HCT116 (cell line): ENCODE measurements around the gene ATP5PO. TPM values are rescaled to one million over a fixed set of nuclear protein-coding genes. Genes with fewer than 3 reads are reported as not detected.

Source experiments
- ATAC-seq: fragments of 200-7000 bp; cut with Tn5 transposase; 2 replicates; pipeline ENCODE4 v1.9.1; 2020; ENCODE audit warnings: mild to moderate bottlenecking, moderate library complexity
- BruUV-seq: library from RNA; stranded (reverse); fragments of 400-500 nt; replicated peaks from 2 replicates; lab custom pipeline; 2021; lab: Mats Ljungman, UMichigan
- CTCF ChIA-PET: fragments of 300-600 bp; sonication (Branson Sonifier 250); formaldehyde crosslinking; loops from one replicate; lab custom pipeline; 2021; ENCODE audit warnings: antibody characterized with exemption; lab: Charles Lee
- POLR2A ChIA-PET: fragments of 300-600, 350-600 bp; sonication (Branson Sonifier 250); formaldehyde crosslinking; loops from one replicate; lab custom pipeline; 2021; ENCODE audit warnings: antibody characterized with exemption; lab: Charles Lee
- RAD21 ChIA-PET, 2 experiments: fragments of 300-600 bp; sonication (Branson Sonifier 250); formaldehyde crosslinking; loops; one replicate each; lab custom pipeline; 2023; ENCODE audit warnings: low total read pairs in 2 of 2; ENCODE audit not compliant: uncharacterized antibody in 2 of 2, unreplicated experiment in 2 of 2, low non-redundant PET in 1 of 2; lab: Charles Lee
- DNase-seq: peaks from one replicate; pipeline ENCODE4 v3.0.0-alpha.2; 2010; ENCODE audit warnings: low read depth, low spot score
- H2AFZ ChIP-seq: fragments of 200-600 bp; shearing (Covaris generic), sonication (generic); 2 replicates; pipeline ENCODE4 v1.6.1; 2017; ENCODE audit warnings: low read depth, mixed run types, mixed read lengths, antibody characterized with exemption, low read length; ENCODE audit not compliant: poor library complexity, severe bottlenecking
- H3K27ac ChIP-seq: 2 replicates; pipeline ENCODE4 v1.5.1; 2012; ENCODE audit warnings: low read depth, low read length
- H3K27me3 ChIP-seq: fragments of 200-600 bp; sonication (generic); 2 replicates; pipeline ENCODE4 v1.6.1; 2016; ENCODE audit warnings: mixed run types, low read length, mixed read lengths; ENCODE audit not compliant: insufficient read depth
- H3K36me3 ChIP-seq, 2 experiments: fragments of 200-500 bp in 1 of 2; fragments of 200-600 bp in 1 of 2; sonication (Bioruptor generic) in 1 of 2; sonication (generic) in 1 of 2; 2 replicates each; pipeline versions ENCODE4 v1.5.1 to v1.6.1; 2014 to 2016; ENCODE audit warnings: low read length in 2 of 2, inconsistent platforms in 1 of 2, mixed read lengths in 1 of 2, mixed run types in 1 of 2; ENCODE audit not compliant: insufficient read depth in 2 of 2, control insufficient read depth in 1 of 2
- H3K4me1 ChIP-seq, 2 experiments: fragments of 200-600 bp in 1 of 2; sonication (generic) in 1 of 2; 2 replicates each; pipeline versions ENCODE4 v1.5.1 to v1.6.1; 2012 to 2017; ENCODE audit warnings: low read length in 2 of 2, inconsistent platforms in 1 of 2, mild to moderate bottlenecking in 1 of 2, mixed read lengths in 1 of 2, mixed run types in 1 of 2, moderate library complexity in 1 of 2; ENCODE audit not compliant: insufficient read depth in 2 of 2, control insufficient read depth in 1 of 2
- H3K4me2 ChIP-seq: fragments of 200-600 bp; sonication (generic); 2 replicates; pipeline ENCODE4 v1.6.1; 2017; ENCODE audit warnings: mixed run types, low read length, mixed read lengths
- H3K4me3 ChIP-seq, 2 experiments: fragments of 200-600 bp in 1 of 2; sonication (generic) in 1 of 2; replicated peaks in 1 of 2; 2 replicates each; pipeline ENCODE4 v1.5.1; 2011 to 2016; ENCODE audit warnings: low read length in 2 of 2, control low read depth in 1 of 2, low read depth in 1 of 2, mild to moderate bottlenecking in 1 of 2, mixed read lengths in 1 of 2, mixed run types in 1 of 2
- H3K79me2 ChIP-seq: fragments of 200-600 bp; sonication (generic); 2 replicates; pipeline ENCODE4 v1.6.1; 2017; ENCODE audit warnings: mild to moderate bottlenecking, mixed run types, low read length, moderate library complexity, mixed read lengths; ENCODE audit not compliant: insufficient read depth
- H3K9ac ChIP-seq: fragments of 200-600 bp; sonication (generic); 2 replicates; pipeline ENCODE4 v1.6.1; 2016; ENCODE audit warnings: low read length, mixed read lengths
- H3K9me2 ChIP-seq: fragments of 200-600 bp; sonication (generic), shearing (Covaris generic); 2 replicates; pipeline ENCODE4 v1.6.1; 2017; ENCODE audit warnings: mixed run types, mild to moderate bottlenecking, moderate library complexity; ENCODE audit not compliant: insufficient read depth
- H3K9me3 ChIP-seq, 2 experiments: fragments of 200-500 bp in 1 of 2; fragments of 200-600 bp in 1 of 2; sonication (Bioruptor generic) in 1 of 2; sonication (generic) in 1 of 2; 2 replicates each; pipeline ENCODE4 v1.6.1; 2014 to 2017; ENCODE audit warnings: low read length in 2 of 2, mixed read lengths in 2 of 2, inconsistent platforms in 1 of 2, low read depth in 1 of 2, mild to moderate bottlenecking in 1 of 2, mixed run types in 1 of 2, moderate library complexity in 1 of 2; ENCODE audit not compliant: control insufficient read depth in 1 of 2, insufficient read depth in 1 of 2
- H4K20me1 ChIP-seq: fragments of 200-600 bp; sonication (generic), shearing (Covaris generic); 2 replicates; pipeline ENCODE4 v1.6.1; 2017; ENCODE audit warnings: mixed run types, mild to moderate bottlenecking, moderate library complexity; ENCODE audit not compliant: insufficient read depth
- CEBPB ChIP-seq: IDR thresholded peaks from 2 replicates; pipeline ENCODE4 v1.6.1; 2012; ENCODE audit warnings: low read depth
- EGR1 ChIP-seq: IDR thresholded peaks from 2 replicates; pipeline ENCODE4 v1.6.1; 2012; ENCODE audit warnings: low read depth
- ELF1 ChIP-seq: IDR thresholded peaks from 2 replicates; pipeline ENCODE4 v1.6.1; 2012; ENCODE audit warnings: low read depth, borderline replicate concordance
- EZH2 ChIP-seq: fragments of 200-600 bp; sonication (generic); IDR thresholded peaks from 2 replicates; pipeline ENCODE4 v1.6.1; 2017; ENCODE audit warnings: antibody characterized with exemption, mixed run types
- EZH2phosphoT487 ChIP-seq: fragments of 200-600 bp; IDR thresholded peaks from 2 replicates; pipeline ENCODE4 v1.6.1; 2018; ENCODE audit warnings: antibody characterized with exemption, borderline replicate concordance
- FOSL1 ChIP-seq: IDR thresholded peaks from 2 replicates; pipeline ENCODE4 v1.6.1; 2012; ENCODE audit warnings: low read depth
- JUND ChIP-seq: IDR thresholded peaks from 2 replicates; pipeline ENCODE4 v1.6.1; 2012
- POLR2A ChIP-seq: IDR thresholded peaks from 2 replicates; pipeline ENCODE4 v1.7.0; 2011; ENCODE audit warnings: borderline replicate concordance; ENCODE audit not compliant: insufficient read depth, insufficient read length; ENCODE audit errors: extremely low read depth
- POLR2AphosphoS5 ChIP-seq: IDR thresholded peaks from 2 replicates; pipeline ENCODE4 v1.6.1; 2011; ENCODE audit warnings: mild to moderate bottlenecking, low read depth, low read length, moderate library complexity
- RAD21 ChIP-seq: IDR thresholded peaks from 2 replicates; pipeline ENCODE4 v1.6.1; 2012; ENCODE audit warnings: low read depth, mild to moderate bottlenecking
- SIN3A ChIP-seq: IDR thresholded peaks from 2 replicates; pipeline ENCODE4 v1.6.1; 2012; ENCODE audit warnings: low read depth
- SP1 ChIP-seq: IDR thresholded peaks from 2 replicates; pipeline ENCODE4 v1.6.1; 2012; ENCODE audit warnings: low read depth
- SRF ChIP-seq: IDR thresholded peaks from 2 replicates; pipeline ENCODE4 v1.6.1; 2012; ENCODE audit warnings: low read depth
- TCF7L2 ChIP-seq: IDR thresholded peaks from 2 replicates; pipeline ENCODE4 v1.7.0; 2011; ENCODE audit warnings: borderline replicate concordance, inconsistent platforms; ENCODE audit not compliant: insufficient read depth, insufficient read length; ENCODE audit errors: extremely low read depth
- ZFX ChIP-seq: fragments of 450-650 bp; IDR thresholded peaks from 2 replicates; pipeline ENCODE4 v1.6.1; 2017
- ZNF274 ChIP-seq: fragments of 200-500 bp; sonication (Bioruptor generic); IDR thresholded peaks from 2 replicates; pipeline ENCODE4 v1.6.1; 2014; ENCODE audit warnings: mild to moderate bottlenecking, low read depth, low read length, inconsistent platforms
- intact Hi-C: fragments of 100-400 bp; cut with micrococcal nuclease; formaldehyde crosslinking; loops from 2 replicates; pipeline ENCODE4 v1.10.0; 2022
- total RNA-seq: library from RNA; stranded (reverse); gene quantifications from one replicate; pipeline ENCODE4 v1.2.1, GENCODE V29; 2021; ENCODE audit not compliant: unreplicated experiment
- TF ChIP-seq, protein P1 (sequence below): IDR thresholded peaks from 2 replicates; pipeline ENCODE4 v1.6.1; 2012; ENCODE audit warnings: low read depth
- TF ChIP-seq, protein P2 (sequence below): IDR thresholded peaks from 2 replicates; pipeline ENCODE4 v1.6.1; 2011; ENCODE audit warnings: mild to moderate bottlenecking, low read length, moderate library complexity; ENCODE audit not compliant: insufficient replicate concordance; ENCODE audit errors: extremely low read depth
- TF ChIP-seq, protein P3 (sequence below), 3 experiments: fragments of 200-600 bp in 1 of 3; sonication (generic) in 1 of 3; IDR thresholded peaks in 2 of 3; conservative IDR thresholded peaks in 1 of 3; 2 replicates each; pipeline ENCODE4 v1.5.1; 2012 to 2017; ENCODE audit warnings: low read depth in 2 of 3, low read length in 2 of 3, antibody characterized with exemption in 1 of 3, borderline replicate concordance in 1 of 3, control low read depth in 1 of 3, mild to moderate bottlenecking in 1 of 3, mixed read lengths in 1 of 3, mixed run types in 1 of 3, moderate library complexity in 1 of 3; ENCODE audit not compliant: insufficient read depth in 1 of 3

Gene ATP5PO
- total RNA-seq, 1 experiment from 2014 or later, result 238 TPM

DNA sequence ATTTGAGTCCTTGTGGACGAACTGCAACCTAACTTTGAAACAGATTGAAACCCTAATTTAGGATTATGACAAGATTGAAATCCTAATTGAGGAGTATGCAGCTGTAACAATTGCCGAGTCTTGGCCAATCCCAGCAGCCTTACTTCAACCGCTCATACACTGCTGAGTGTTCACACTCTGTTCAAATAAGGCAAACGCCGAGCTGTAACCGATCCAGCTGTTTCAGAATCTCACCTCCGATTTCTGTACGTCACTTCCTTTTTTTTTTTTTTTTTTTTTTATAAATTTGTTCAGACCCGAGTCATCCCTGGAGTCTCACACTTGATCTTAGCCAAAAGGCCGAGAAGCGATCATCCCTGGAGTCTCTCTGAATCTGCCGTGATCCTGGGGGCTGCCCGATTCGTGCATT, 22.3 kb upstream of the ATP5PO start:
- H3K9me3 ChIP-seq, result no peaks in the 10 kb centered on the region

More for the DNA sequence above, 22.3 kb upstream of the ATP5PO start:
- no peaks in the 10 kb centered on the region for H3K9me2 ChIP-seq
- ATAC-seq (no peak), DNase-seq (no peak)
- no peaks in the 10 kb centered on the region for H3K4me1 ChIP-seq
- no peaks in the 10 kb centered on the region for H3K79me2 ChIP-seq
- H3K9ac ChIP-seq, result no peak overlapping the region
- no peaks in the 10 kb centered on the region for H3K36me3 ChIP-seq
- no peak overlapping the region for H2AFZ ChIP-seq
- H3K27ac ChIP-seq, result no peak overlapping the region
- RAD21 ChIA-PET, result no interaction called here
- intact Hi-C loops, result no loop called here
- H3K4me2 ChIP-seq, result no peak overlapping the region
- H3K27me3 ChIP-seq, result no peaks in the 10 kb centered on the region
- TF ChIP-seq POLR2AphosphoS5, result no peak
- TF ChIP-seq, protein P1, sequence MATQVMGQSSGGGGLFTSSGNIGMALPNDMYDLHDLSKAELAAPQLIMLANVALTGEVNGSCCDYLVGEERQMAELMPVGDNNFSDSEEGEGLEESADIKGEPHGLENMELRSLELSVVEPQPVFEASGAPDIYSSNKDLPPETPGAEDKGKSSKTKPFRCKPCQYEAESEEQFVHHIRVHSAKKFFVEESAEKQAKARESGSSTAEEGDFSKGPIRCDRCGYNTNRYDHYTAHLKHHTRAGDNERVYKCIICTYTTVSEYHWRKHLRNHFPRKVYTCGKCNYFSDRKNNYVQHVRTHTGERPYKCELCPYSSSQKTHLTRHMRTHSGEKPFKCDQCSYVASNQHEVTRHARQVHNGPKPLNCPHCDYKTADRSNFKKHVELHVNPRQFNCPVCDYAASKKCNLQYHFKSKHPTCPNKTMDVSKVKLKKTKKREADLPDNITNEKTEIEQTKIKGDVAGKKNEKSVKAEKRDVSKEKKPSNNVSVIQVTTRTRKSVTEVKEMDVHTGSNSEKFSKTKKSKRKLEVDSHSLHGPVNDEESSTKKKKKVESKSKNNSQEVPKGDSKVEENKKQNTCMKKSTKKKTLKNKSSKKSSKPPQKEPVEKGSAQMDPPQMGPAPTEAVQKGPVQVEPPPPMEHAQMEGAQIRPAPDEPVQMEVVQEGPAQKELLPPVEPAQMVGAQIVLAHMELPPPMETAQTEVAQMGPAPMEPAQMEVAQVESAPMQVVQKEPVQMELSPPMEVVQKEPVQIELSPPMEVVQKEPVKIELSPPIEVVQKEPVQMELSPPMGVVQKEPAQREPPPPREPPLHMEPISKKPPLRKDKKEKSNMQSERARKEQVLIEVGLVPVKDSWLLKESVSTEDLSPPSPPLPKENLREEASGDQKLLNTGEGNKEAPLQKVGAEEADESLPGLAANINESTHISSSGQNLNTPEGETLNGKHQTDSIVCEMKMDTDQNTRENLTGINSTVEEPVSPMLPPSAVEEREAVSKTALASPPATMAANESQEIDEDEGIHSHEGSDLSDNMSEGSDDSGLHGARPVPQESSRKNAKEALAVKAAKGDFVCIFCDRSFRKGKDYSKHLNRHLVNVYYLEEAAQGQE, result no peak
- TF ChIP-seq, protein P2, sequence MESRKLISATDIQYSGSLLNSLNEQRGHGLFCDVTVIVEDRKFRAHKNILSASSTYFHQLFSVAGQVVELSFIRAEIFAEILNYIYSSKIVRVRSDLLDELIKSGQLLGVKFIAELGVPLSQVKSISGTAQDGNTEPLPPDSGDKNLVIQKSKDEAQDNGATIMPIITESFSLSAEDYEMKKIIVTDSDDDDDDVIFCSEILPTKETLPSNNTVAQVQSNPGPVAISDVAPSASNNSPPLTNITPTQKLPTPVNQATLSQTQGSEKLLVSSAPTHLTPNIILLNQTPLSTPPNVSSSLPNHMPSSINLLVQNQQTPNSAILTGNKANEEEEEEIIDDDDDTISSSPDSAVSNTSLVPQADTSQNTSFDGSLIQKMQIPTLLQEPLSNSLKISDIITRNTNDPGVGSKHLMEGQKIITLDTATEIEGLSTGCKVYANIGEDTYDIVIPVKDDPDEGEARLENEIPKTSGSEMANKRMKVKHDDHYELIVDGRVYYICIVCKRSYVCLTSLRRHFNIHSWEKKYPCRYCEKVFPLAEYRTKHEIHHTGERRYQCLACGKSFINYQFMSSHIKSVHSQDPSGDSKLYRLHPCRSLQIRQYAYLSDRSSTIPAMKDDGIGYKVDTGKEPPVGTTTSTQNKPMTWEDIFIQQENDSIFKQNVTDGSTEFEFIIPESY, result no peak
- TF ChIP-seq SIN3A, result no peak
- TF ChIP-seq EZH2phosphoT487, result no peak
- no peak for TF ChIP-seq ZFX
- no peak for TF ChIP-seq ZNF274
- TF ChIP-seq EZH2, result no peak
- no peak for TF ChIP-seq CEBPB
- TF ChIP-seq SP1, result no peak
- no peak for TF ChIP-seq JUND
- TF ChIP-seq, protein P3, sequence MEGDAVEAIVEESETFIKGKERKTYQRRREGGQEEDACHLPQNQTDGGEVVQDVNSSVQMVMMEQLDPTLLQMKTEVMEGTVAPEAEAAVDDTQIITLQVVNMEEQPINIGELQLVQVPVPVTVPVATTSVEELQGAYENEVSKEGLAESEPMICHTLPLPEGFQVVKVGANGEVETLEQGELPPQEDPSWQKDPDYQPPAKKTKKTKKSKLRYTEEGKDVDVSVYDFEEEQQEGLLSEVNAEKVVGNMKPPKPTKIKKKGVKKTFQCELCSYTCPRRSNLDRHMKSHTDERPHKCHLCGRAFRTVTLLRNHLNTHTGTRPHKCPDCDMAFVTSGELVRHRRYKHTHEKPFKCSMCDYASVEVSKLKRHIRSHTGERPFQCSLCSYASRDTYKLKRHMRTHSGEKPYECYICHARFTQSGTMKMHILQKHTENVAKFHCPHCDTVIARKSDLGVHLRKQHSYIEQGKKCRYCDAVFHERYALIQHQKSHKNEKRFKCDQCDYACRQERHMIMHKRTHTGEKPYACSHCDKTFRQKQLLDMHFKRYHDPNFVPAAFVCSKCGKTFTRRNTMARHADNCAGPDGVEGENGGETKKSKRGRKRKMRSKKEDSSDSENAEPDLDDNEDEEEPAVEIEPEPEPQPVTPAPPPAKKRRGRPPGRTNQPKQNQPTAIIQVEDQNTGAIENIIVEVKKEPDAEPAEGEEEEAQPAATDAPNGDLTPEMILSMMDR (IDR thresholded peaks at IDR 0.05 in 2 of 3, conservative IDR thresholded peaks at IDR 0.05 in 1 of 3; ENCODE audit: borderline replicate concordance in 1 of 3, insufficient read depth in 1 of 3, low read depth in 2 of 3, low read length in 2 of 3), result no peak
- TF ChIP-seq RAD21, result no peak
- TF ChIP-seq FOSL1, result no peak
- no peak for TF ChIP-seq POLR2A
- no peak for TF ChIP-seq ELF1
- TF ChIP-seq SRF, result no peak
- no peak for TF ChIP-seq TCF7L2
- TF ChIP-seq EGR1, result no peak
- CTCF ChIA-PET, result interaction anchor here (0.9 to 1.3 kb wide), 3 partner anchors 14 to 410 kb away, joined by 3 to 4 read pairs (median 4); no protein-coding TSS in a partner anchor
- no TSS peak for BruUV-seq
- H4K20me1 ChIP-seq, result no peaks in the 10 kb centered on the region
- POLR2A ChIA-PET, result interaction anchor here (1.4 to 1.6 kb wide), 2 partner anchors 10 kb away, joined by 4 to 5 read pairs; no protein-coding TSS in a partner anchor
- no peak overlapping the region for H3K4me3 ChIP-seq
